Calu3 (cell line): Measurements from ENCODE around the gene HMCN1. TPM values are rescaled to one million over a fixed set of nuclear protein-coding genes. Genes with fewer than 3 reads are reported as not detected.

ENCODE experiments used
- BruUV-seq: library from RNA; stranded (reverse); fragments of 400-500 nt; replicated peaks from 2 replicates; lab custom pipeline; 2021; lab: Mats Ljungman, UMichigan
- CTCF ChIA-PET: fragments of 300-600 bp; sonication (Branson Sonifier 250); formaldehyde crosslinking; loops from one replicate; lab custom pipeline; 2022; ENCODE audit warnings: antibody characterized with exemption; lab: Charles Lee
- DNase-seq: peaks from one replicate; pipeline ENCODE4 v3.0.0; 2022
- H3K27ac Mint-ChIP-seq: one replicate; pipeline ENCODE4 v1.8.0; 2022; ENCODE audit warnings: mixed read lengths; ENCODE audit not compliant: unreplicated experiment
- H3K27me3 Mint-ChIP-seq: one replicate; pipeline ENCODE4 v1.8.0; 2022; ENCODE audit warnings: mixed read lengths; ENCODE audit not compliant: unreplicated experiment
- H3K36me3 Mint-ChIP-seq: one replicate; pipeline ENCODE4 v1.8.0; 2022; ENCODE audit warnings: mild to moderate bottlenecking, moderate library complexity, mixed read lengths; ENCODE audit not compliant: insufficient read depth, unreplicated experiment
- H3K4me1 Mint-ChIP-seq: one replicate; pipeline ENCODE4 v1.8.0; 2022; ENCODE audit warnings: mild to moderate bottlenecking, low read depth, mixed read lengths; ENCODE audit not compliant: unreplicated experiment
- H3K4me3 Mint-ChIP-seq: one replicate; pipeline ENCODE4 v1.8.0; 2022; ENCODE audit warnings: mild to moderate bottlenecking, low read depth, moderate library complexity, mixed read lengths; ENCODE audit not compliant: unreplicated experiment
- H3K9me3 Mint-ChIP-seq: one replicate; pipeline ENCODE4 v1.8.0; 2022; ENCODE audit warnings: low read depth, mixed read lengths; ENCODE audit not compliant: unreplicated experiment
- CTCF ChIP-seq: fragments of 200-600 bp; IDR thresholded peaks from one replicate; pipeline ENCODE4 v1.8.0; 2022; ENCODE audit warnings: antibody characterized with exemption; ENCODE audit not compliant: unreplicated experiment
- intact Hi-C: fragments of 100-400 bp; cut with micrococcal nuclease; formaldehyde crosslinking; loops from one replicate; pipeline ENCODE4 v1.10.0; 2022; ENCODE audit not compliant: unreplicated experiment
- total RNA-seq: library from RNA; stranded (reverse); gene quantifications from 2 replicates; pipeline ENCODE4 v1.2.3, GENCODE V29; 2022

The HMCN1 gene
- total RNA-seq, 1 experiment from 2014 or later: 0.05 TPM

GRCh38 chr1:186218654-186219352, 484.6 kb downstream of the HMCN1 start:
- H3K4me3 Mint-ChIP-seq: no peak overlapping the region
- no peaks in the 10 kb centered on the region for H3K36me3 Mint-ChIP-seq
- no TSS peak for BruUV-seq
- H3K4me1 Mint-ChIP-seq: no peaks in the 10 kb centered on the region
- TF ChIP-seq CTCF: no peak
- H3K27ac Mint-ChIP-seq: no peak overlapping the region
- H3K9me3 Mint-ChIP-seq: no peaks in the 10 kb centered on the region
- CTCF ChIA-PET: interaction anchor here (0.6 kb wide), 1 partner anchor 464 kb away, joined by 3 read pairs; no protein-coding TSS in a partner anchor
- intact Hi-C loops: loop anchor here (10.0 kb wide), 1 partner anchor 904 kb away; the partner anchor contains the start of gene IVNS1ABP
- no peaks in the 10 kb centered on the region for H3K27me3 Mint-ChIP-seq
- DNase-seq: no peak

GRCh38 chr1:186220067-186220466, 485.9 kb downstream of the HMCN1 start:
- Mint-ChIP-seq H3K27ac (no peak overlapping the region), H3K36me3 (no peaks in the 10 kb centered on the region), H3K27me3 (no peaks in the 10 kb centered on the region), H3K4me3 (no peak overlapping the region), H3K4me1 (no peaks in the 10 kb centered on the region), H3K9me3 (no peaks in the 10 kb centered on the region)
- intact Hi-C loops: no loop called here
- BruUV-seq: no TSS peak
- TF ChIP-seq CTCF: no peak
- CTCF ChIA-PET: no interaction called here
- no peak for DNase-seq

DNA sequence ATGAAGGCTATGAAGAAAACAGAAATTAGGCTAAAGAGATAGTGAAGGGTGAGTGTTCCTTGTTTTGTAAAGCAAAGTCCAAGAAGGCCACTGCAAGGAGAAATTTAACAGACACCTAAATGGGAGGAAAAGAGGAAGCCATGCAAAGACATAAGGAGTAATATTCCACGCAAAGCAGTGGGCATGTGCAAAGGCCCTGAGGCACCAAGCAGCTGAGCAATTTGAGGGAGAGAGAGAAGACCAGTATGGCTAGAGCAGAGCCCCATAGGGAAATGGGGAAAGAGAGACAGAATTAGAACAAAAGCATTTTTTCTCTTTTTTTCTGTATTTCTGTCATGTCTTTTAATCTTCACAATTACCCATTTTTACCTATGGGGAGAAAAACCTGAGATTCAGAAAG, 486.7 kb downstream of the HMCN1 start:
- H3K9me3 Mint-ChIP-seq: no peaks in the 10 kb centered on the region
- no peaks in the 10 kb centered on the region for H3K27me3 Mint-ChIP-seq
- H3K27ac Mint-ChIP-seq: no peak overlapping the region
- TF ChIP-seq CTCF: no peak
- no peaks in the 10 kb centered on the region for H3K36me3 Mint-ChIP-seq
- BruUV-seq: no TSS peak
- DNase-seq: no peak
- intact Hi-C loops: no loop called here
- CTCF ChIA-PET: interaction anchor here (0.8 kb wide), 1 partner anchor 11 kb away, joined by 3 read pairs; no protein-coding TSS in a partner anchor
- no peak overlapping the region for H3K4me3 Mint-ChIP-seq
- H3K4me1 Mint-ChIP-seq: no peaks in the 10 kb centered on the region

DNA sequence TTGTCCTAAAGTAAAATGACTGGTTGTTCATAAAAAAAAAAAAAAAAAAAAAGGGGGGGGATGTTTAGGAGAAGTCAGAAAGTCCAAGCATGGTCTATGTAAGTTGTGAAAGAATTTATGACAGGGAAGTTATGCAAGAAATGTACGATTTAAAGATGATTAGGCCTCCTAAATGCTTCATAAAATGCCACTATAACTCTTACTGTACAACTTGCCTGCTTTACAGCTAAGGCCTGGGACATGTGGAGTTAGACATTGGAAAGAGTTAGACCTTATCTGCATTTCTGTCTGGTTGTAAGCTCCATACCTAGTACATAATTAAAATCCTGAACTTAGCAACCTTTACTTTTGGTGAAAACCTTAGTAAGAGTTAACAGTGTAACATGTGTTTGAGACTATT, 490.9 kb downstream of the HMCN1 start:
- no peak for TF ChIP-seq CTCF
- no peak for DNase-seq
- Mint-ChIP-seq H3K36me3 (no peaks in the 10 kb centered on the region), H3K4me3 (no peak overlapping the region), H3K27ac (no peak overlapping the region), H3K27me3 (peaks cover 27% of the 10 kb centered on the region), H3K9me3 (no peaks in the 10 kb centered on the region), H3K4me1 (no peaks in the 10 kb centered on the region)
- BruUV-seq: no TSS peak
- intact Hi-C loops: no loop called here
- CTCF ChIA-PET: interaction anchor here (0.6 kb wide), 1 partner anchor 1589 kb away, joined by 4 read pairs; no protein-coding TSS in a partner anchor
